ENCODE results near the gene TCEANC2.

DNA sequence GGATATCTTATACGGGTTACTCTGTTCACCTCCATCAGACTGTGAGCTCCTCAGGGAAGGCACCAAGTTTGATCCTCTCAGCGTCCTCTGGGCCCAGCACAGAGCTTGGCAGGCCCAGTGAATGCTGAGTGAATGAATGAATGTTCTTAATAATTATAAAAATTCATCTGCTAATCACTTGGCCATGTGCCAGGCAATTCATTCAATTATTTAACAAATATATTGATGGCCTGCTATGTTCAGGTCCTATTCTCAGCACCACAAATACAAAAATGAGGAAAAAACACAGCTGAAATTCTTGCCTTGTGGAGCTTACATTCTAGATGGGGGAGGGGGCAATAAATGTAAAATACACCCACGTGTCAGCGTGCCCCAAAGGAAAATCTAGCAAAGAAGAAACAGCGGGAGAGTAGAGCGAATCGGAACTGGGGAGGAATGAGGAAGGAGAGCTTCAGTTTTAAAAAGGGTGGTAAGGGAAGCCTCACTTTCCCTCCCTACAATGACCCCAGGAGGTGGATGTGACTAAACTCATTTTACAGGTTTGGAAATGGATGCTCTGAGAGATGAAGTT is 83.6 kb downstream of the TCEANC2 start:
- TF ChIP-seq, protein P1, sequence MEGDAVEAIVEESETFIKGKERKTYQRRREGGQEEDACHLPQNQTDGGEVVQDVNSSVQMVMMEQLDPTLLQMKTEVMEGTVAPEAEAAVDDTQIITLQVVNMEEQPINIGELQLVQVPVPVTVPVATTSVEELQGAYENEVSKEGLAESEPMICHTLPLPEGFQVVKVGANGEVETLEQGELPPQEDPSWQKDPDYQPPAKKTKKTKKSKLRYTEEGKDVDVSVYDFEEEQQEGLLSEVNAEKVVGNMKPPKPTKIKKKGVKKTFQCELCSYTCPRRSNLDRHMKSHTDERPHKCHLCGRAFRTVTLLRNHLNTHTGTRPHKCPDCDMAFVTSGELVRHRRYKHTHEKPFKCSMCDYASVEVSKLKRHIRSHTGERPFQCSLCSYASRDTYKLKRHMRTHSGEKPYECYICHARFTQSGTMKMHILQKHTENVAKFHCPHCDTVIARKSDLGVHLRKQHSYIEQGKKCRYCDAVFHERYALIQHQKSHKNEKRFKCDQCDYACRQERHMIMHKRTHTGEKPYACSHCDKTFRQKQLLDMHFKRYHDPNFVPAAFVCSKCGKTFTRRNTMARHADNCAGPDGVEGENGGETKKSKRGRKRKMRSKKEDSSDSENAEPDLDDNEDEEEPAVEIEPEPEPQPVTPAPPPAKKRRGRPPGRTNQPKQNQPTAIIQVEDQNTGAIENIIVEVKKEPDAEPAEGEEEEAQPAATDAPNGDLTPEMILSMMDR (IDR thresholded peaks at IDR 0.05 in 4 of 5, conservative IDR thresholded peaks at IDR 0.05 in 1 of 5), result no peak
- TF ChIP-seq POLR2A (IDR thresholded peaks at IDR 0.05), result no peak
